GM12872 (cell line): ENCODE data around the gene TANC1.

ENCODE experiments used
- TF ChIP-seq, protein P1 (sequence below): IDR thresholded peaks from 3 replicates; pipeline ENCODE4 v1.5.1; 2011; ENCODE audit warnings: low read depth, mild to moderate bottlenecking, low read length, moderate library complexity; ENCODE audit not compliant: insufficient read depth

TANC1 gene

DNA sequence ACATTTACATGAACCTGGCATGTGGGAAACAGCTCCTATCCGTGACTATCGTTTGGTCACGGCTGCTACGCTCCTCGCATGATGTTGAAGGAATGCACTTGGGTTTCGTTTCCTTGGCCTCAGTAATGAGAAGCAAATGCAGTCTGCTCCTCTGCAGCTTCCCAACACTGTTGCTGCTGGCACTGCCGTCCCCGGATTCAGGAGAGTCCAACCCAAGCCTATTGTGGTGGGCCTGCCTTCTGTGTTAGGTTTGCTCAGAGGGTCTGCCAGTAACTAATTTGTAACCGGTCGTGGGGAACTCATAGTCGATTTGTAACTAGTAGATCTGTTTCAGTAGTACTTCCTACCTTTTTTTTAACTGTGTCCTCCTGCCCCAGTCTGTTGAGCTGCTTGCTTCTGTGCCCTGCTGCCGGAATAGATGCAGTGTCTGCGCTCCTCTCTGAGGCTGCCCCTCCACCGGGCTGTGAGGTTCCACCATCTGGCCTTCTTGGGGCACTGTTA, 259.7 kb downstream of the TANC1 start:
- TF ChIP-seq, protein P1, sequence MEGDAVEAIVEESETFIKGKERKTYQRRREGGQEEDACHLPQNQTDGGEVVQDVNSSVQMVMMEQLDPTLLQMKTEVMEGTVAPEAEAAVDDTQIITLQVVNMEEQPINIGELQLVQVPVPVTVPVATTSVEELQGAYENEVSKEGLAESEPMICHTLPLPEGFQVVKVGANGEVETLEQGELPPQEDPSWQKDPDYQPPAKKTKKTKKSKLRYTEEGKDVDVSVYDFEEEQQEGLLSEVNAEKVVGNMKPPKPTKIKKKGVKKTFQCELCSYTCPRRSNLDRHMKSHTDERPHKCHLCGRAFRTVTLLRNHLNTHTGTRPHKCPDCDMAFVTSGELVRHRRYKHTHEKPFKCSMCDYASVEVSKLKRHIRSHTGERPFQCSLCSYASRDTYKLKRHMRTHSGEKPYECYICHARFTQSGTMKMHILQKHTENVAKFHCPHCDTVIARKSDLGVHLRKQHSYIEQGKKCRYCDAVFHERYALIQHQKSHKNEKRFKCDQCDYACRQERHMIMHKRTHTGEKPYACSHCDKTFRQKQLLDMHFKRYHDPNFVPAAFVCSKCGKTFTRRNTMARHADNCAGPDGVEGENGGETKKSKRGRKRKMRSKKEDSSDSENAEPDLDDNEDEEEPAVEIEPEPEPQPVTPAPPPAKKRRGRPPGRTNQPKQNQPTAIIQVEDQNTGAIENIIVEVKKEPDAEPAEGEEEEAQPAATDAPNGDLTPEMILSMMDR, result no peak

DNA sequence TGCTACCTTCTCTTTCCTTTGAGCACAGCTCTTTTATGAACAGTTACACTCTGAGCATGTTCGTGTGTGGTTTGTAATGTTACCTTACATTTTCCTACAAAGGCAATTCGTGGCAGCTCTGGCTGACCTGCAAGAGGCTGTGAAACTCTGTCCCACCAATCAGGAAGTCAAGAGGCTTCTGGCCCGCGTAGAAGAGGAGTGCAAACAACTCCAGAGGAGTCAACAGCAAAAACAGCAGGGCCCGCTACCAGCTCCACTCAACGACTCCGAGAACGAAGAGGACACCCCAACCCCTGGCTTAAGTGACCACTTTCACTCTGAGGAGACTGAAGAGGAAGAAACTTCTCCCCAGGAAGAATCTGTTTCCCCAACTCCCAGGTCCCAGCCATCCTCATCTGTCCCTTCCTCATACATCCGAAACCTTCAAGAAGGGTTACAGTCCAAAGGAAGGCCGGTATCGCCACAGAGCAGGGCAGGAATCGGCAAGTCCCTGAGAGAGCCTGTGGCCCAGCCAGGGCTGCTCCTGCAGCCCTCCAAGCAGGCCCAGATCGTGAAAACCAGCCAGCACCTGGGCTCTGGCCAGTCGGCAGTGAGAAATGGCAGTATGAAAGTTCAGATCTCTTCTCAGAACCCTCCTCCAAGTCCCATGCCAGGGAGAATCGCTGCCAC, 261.2 kb downstream of the TANC1 start:
- TF ChIP-seq, protein P1, result no peak

DNA sequence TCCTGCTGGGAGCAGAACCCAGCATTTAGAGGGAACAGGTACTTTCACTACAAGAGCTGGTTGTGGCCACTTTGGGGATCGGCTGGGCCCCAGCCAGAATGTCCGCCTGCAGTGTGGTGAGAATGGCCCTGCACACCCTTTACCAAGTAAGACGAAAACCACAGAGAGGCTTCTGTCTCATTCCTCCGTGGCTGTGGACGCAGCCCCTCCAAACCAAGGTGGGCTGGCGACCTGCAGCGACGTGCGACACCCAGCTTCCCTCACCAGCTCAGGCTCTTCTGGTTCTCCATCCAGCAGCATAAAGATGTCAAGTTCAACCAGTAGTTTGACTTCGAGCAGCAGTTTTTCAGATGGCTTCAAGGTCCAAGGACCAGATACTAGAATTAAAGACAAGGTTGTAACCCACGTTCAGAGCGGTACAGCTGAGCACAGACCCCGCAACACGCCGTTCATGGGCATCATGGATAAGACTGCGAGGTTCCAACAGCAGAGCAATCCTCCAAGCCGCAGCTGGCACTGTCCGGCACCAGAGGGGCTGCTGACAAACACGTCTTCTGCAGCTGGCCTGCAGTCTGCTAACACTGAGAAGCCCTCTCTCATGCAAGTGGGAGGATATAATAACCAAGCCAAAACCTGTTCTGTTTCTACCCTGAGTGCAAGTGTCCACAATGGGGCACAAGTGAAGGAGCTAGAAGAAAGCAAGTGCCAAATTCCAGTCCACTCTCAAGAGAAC, 261.9 kb downstream of the TANC1 start:
- TF ChIP-seq, protein P1, result no peak

DNA sequence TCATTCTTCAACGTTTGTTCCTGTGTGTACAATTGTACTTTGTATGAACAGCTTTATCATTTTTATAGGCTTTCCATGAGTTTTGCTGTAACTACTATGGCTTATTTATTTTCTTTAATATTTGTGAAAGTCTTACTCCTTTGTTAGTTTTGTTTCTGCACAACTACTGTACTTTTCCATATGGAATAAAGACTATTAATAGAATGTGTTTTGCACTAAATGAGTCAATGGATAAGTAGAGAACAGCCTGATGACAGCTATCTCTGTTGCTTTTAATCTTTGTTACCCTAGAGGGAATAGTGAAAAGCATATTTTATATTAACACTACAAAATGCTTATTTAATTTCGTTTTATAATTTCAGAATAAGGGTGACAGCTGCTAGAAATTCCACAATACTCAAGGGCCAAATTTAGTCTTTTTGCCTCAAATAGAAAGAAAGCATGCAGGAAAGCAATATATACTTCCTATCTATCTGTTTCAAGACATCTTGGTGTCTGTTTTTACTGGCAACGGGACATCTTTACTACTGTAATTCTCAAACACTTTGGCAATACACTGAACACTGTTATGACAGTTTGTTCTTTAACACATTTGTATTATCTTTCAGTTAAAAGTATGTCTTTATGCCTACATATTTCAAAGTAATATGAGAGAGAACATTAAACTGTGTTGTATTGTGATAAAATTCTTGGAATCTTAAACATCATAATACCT, 264.2 kb downstream of the TANC1 start:
- TF ChIP-seq, protein P1, result no peak

DNA sequence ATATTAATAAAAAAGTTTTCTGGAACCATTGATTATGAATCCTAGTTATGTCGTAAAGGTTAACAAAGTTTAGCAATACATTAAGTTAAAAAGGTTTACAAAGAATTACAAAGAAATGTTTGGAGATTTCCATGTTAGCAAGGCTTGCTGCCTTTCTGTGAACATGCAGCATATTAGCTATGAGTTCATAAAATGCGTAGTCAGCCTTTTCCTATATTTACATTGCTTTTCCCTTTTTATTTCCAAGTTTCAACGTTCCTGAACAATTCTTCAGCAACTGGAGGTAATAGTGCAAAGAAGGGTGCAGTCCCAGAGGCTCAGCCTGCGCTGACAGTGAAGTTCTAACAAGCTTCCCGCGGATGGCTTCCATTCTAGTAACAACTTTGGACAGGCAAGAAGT, 266.4 kb downstream of the TANC1 start:
- TF ChIP-seq, protein P1, result no peak

DNA sequence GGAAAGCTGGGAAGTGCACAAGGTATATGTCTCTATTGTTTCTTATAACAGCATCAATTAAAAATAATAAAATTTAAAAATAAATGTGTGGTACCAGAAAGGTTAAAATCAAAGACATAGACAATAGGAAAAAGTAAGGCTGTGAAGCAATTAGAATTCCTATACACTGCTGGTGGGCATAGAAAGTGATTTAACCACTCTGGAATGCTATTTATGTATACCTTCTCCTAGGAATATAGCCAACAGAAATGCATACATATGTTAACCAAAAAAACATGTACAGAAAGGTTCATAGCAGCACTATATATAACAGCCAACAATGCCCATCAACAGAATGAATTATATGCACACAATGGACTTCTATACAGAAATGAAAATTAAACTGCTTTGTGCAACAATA, 275.1 kb downstream of the TANC1 start:
- TF ChIP-seq, protein P1, result no peak

DNA sequence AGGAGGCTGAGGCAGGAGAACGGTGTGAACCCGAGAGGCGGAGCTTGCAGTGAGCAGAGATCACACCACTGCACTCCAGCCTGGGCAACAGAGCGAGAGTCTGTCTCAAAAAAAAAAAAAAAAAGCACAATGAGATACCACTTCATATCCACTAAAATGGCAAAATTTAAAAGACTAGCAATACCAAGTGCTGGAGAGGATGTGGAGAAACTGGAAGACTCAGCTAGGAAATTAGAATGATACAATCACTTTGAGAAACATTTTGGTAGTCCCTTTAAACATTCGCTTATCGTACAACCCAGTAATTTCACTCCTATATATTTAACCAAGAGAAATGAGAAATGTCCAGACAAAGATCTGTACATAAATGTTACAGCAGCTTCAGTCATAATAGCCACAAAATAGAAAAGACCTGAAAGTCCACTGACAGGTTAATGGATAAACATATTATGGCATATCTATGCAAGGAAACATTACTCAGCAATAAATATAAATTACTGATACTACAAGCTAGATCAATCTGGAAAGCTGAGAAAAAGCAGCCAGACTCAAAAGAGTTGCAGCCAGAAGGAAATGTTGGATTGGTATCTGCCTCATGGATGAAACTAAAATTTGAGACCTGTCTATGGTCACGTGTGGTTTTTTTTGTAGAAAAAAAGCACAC, 278.0 kb downstream of the TANC1 start:
- TF ChIP-seq, protein P1, result no peak
